GM23248 (cell line): Measurements from ENCODE around the gene LEUTX. TPM values are rescaled to one million over a fixed set of nuclear protein-coding genes. Genes with fewer than 3 reads are reported as not detected.

Source experiments
- DNase-seq: peaks from one replicate; pipeline ENCODE4 v3.0.0-alpha.2; 2015
- H2AFZ ChIP-seq: fragments of 200-600 bp; sonication (generic); 2 replicates; pipeline ENCODE4 v1.6.1; 2016; ENCODE audit warnings: antibody characterized with exemption
- H3F3A ChIP-seq: fragments of 200-600 bp; sonication (generic); 2 replicates; pipeline ENCODE4 v1.6.1; 2016; ENCODE audit warnings: mild to moderate bottlenecking, antibody characterized with exemption, mixed run types; ENCODE audit not compliant: insufficient read depth
- H3K27ac ChIP-seq: fragments of 200-600 bp; sonication (generic); 2 replicates; pipeline ENCODE4 v1.5.1; 2016; ENCODE audit warnings: mild to moderate bottlenecking
- H3K27me3 ChIP-seq: fragments of 200-600 bp; sonication (generic); replicated peaks from 2 replicates; pipeline ENCODE4 v1.6.1; 2016; ENCODE audit warnings: mild to moderate bottlenecking; ENCODE audit not compliant: insufficient read depth
- H3K36me3 ChIP-seq: fragments of 200-600 bp; sonication (generic); 2 replicates; pipeline ENCODE4 v1.6.1; 2016; ENCODE audit warnings: low read depth, mild to moderate bottlenecking
- H3K4me1 ChIP-seq: fragments of 200-600 bp; sonication (generic); 2 replicates; pipeline ENCODE4 v1.6.1; 2016; ENCODE audit warnings: mild to moderate bottlenecking; ENCODE audit not compliant: insufficient read depth
- H3K4me2 ChIP-seq: fragments of 200-600 bp; sonication (generic); one replicate; pipeline ENCODE4 v1.6.1; 2016; ENCODE audit warnings: mild to moderate bottlenecking; ENCODE audit not compliant: unreplicated experiment
- H3K4me3 ChIP-seq: fragments of 200-600 bp; sonication (generic); 2 replicates; pipeline ENCODE4 v1.5.1; 2016; ENCODE audit warnings: mild to moderate bottlenecking
- H3K79me2 ChIP-seq: fragments of 200-600 bp; sonication (generic); 2 replicates; pipeline ENCODE4 v1.6.1; 2016; ENCODE audit warnings: mild to moderate bottlenecking; ENCODE audit not compliant: insufficient read depth
- H3K9ac ChIP-seq: fragments of 200-600 bp; sonication (generic); 2 replicates; pipeline ENCODE4 v1.6.1; 2016; ENCODE audit warnings: mild to moderate bottlenecking
- H3K9me2 ChIP-seq: fragments of 200-600 bp; sonication (generic); 2 replicates; pipeline ENCODE4 v1.6.1; 2016; ENCODE audit warnings: mixed run types, mild to moderate bottlenecking, moderate library complexity; ENCODE audit not compliant: insufficient read depth
- H3K9me3 ChIP-seq: fragments of 200-600 bp; sonication (generic); one replicate; pipeline ENCODE4 v1.6.1; 2017; ENCODE audit warnings: low read depth
- H4K20me1 ChIP-seq: fragments of 200-600 bp; sonication (generic); 2 replicates; pipeline ENCODE4 v1.6.0; 2016; ENCODE audit not compliant: insufficient read depth
- EZH2 ChIP-seq: fragments of 200-600 bp; sonication (generic); IDR thresholded peaks from 2 replicates; pipeline ENCODE4 v1.6.1; 2018; ENCODE audit warnings: antibody characterized with exemption, mild to moderate bottlenecking; ENCODE audit not compliant: insufficient read depth, poor library complexity, severe bottlenecking
- EZH2phosphoT487 ChIP-seq: fragments of 200-600 bp; sonication (generic); IDR thresholded peaks from 2 replicates; pipeline ENCODE4 v1.6.1; 2018; ENCODE audit warnings: antibody characterized with exemption, moderate library complexity, mild to moderate bottlenecking, low read depth; ENCODE audit not compliant: insufficient read depth
- WGBS, 2 experiments: methylation state at CpG; one replicate each; pipeline ENCODE4 v1.1.6; 2015 to 2017; ENCODE audit warnings: low lambda C conversion rate in 2 of 2, low coverage in 1 of 2; ENCODE audit errors: missing lambda C conversion rate in 2 of 2; 5-methylcytosine and 5-hydroxymethylcytosine counted together
- in situ Hi-C: fragments of 300-500 bp; cut with MboI; formaldehyde crosslinking; loops from 2 replicates; pipeline ENCODE4 v1.15.0; 2020
- polyA plus RNA-seq: library from polyadenylated mRNA; unstranded; fragments of >200 nt; fragmentation: Nextera tagmentation; extraction: Ambion mirVana; gene quantifications from 2 replicates; pipeline ENCODE4 v1.2.1, GENCODE V29; 2016
- total RNA-seq: library from RNA; depleted of rRNA; stranded (reverse); fragments of >200 nt; shearing (Covaris generic); gene quantifications from 2 replicates; pipeline ENCODE4 v1.2.3, GENCODE V29; 2014

LEUTX gene
- total and polyA plus RNA-seq, 2 experiments from 2014 or later: not detected

DNA sequence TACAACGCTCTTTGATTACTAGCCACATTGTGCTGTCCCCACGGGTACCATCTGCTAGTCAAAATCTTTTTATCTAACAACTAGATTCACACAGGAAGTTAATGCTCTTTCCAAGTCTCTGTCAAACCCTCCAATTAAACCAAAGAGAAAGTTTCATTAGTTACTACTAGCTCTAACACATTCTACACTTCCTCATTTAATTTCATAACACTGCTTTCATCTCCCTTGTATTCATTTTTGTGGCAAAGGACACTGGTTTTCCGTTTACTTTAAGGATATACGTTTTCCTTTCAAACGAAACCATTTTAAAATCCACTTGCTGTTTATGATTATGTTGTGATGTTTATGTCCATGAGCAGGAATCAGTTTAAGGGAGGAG lies 50.0 kb downstream of the LEUTX start:
- Histone ChIP-seq H3K9me3 (no peaks in the 10 kb centered on the region), H3K27me3 (no peaks in the 10 kb centered on the region), H3K79me2 (peaks cover 35% of the 10 kb centered on the region), H3K27ac (no peak overlapping the region), H3K9ac (no peak overlapping the region), H3K9me2 (no peaks in the 10 kb centered on the region), H2AFZ (no peak overlapping the region), H3K4me3 (no peak overlapping the region), H3K4me1 (peaks cover 13% of the 10 kb centered on the region), H3F3A (peaks cover 7% of the 10 kb centered on the region; the same call in 1 of the 2 replicates), H3K4me2 (no peak overlapping the region), H3K36me3 (peaks cover 18% of the 10 kb centered on the region; the same call in 1 of the 2 replicates), H4K20me1 (no peaks in the 10 kb centered on the region)
- 75 to 94% methylated on average over 5 of the region's 5 CpGs for WGBS, 2 experiments
- no peak for DNase-seq
- TF ChIP-seq EZH2phosphoT487 (no peak), EZH2 (no peak)
- in situ Hi-C loops: no loop called here

DNA sequence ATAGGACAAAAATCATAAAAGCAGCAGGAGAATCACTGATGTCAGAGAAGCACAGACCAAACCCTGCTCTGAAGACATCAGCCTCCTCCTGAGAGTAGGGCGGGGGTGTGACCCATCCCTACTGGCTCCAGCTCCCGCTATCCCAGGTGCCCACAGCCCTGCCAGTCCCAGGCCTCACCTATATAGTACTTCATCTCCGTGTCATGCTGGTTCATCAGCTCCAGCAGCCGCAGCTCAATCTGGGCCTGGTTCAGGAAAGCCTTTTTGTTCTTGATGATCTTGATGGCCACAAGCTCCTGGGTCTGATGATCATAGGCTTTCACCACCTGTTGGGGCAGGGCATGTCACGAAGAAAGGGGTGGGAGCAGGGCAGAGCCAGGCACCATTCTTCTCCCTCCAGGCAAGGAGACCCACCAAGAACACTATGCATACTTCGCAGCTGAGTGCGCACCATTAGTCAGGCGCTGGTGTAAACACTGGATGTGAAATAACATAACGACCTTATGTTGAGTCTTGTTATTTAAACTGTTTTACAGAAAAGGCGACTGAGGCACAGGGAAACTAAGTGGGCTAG lies 51.1 kb downstream of the LEUTX start:
- Histone ChIP-seq H2AFZ (no peak overlapping the region), H3K27me3 (no peaks in the 10 kb centered on the region), H3K4me2 (no peak overlapping the region), H3K27ac (no peak overlapping the region), H3K36me3 (peaks cover 18% of the 10 kb centered on the region; the same call in 1 of the 2 replicates), H3K9ac (no peak overlapping the region), H3K4me3 (no peak overlapping the region), H3F3A (peaks cover 11% of the 10 kb centered on the region; the same call in 1 of the 2 replicates), H3K9me2 (no peaks in the 10 kb centered on the region), H4K20me1 (no peaks in the 10 kb centered on the region), H3K4me1 (peaks cover 11% of the 10 kb centered on the region; the same call in 1 of the 2 replicates), H3K9me3 (no peaks in the 10 kb centered on the region), H3K79me2 (peaks cover 29% of the 10 kb centered on the region)
- TF ChIP-seq EZH2phosphoT487 (no peak), EZH2 (no peak)
- no peak for DNase-seq
- in situ Hi-C loops: no loop called here
- 93 to 98% methylated on average over 10 of the region's 10 CpGs for WGBS, 2 experiments

DNA sequence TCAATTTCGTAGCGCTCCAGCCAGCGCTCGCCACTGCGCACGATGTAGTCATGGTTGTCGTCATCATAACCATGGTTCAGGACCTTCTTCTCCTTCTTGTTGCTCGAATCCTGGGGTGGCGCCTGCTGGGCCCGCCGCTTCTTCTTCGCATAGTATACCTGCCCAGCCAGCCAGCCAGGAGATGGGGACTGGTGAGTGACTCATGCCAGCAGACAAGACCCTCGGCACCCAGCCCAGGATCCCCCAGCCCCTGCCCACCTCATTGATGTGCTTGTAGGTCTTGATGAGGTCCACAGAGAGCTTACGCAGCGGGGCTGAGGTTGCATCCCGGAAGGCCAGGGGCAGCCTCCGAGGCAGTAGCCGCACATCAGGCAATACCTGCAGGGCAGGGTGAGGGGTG lies 51.8 kb downstream of the LEUTX start:
- no peak overlapping the region for H3K27ac ChIP-seq
- no peak overlapping the region for H3K4me2 ChIP-seq
- H4K20me1 ChIP-seq: no peaks in the 10 kb centered on the region
- H3K9ac ChIP-seq: no peak overlapping the region
- no peak for DNase-seq
- no peaks in the 10 kb centered on the region for H3K9me3 ChIP-seq
- H3K9me2 ChIP-seq: no peaks in the 10 kb centered on the region
- H3K36me3 ChIP-seq: peaks cover 18% of the 10 kb centered on the region; the same call in 1 of the 2 replicates
- TF ChIP-seq EZH2phosphoT487 (no peak), EZH2 (no peak)
- H3K4me3 ChIP-seq: no peak overlapping the region
- H3K27me3 ChIP-seq: no peaks in the 10 kb centered on the region
- H3K4me1 ChIP-seq: peaks cover 11% of the 10 kb centered on the region; the same call in 1 of the 2 replicates
- H3F3A ChIP-seq: 0 out of 2 replicates have a peak, but pooled peaks cover 8% of the 10 kb centered on the region
- WGBS, 2 experiments: 90 to 91% methylated on average over 17 to 18 of the region's 18 CpGs
- in situ Hi-C loops: no loop called here
- peaks cover 29% of the 10 kb centered on the region for H3K79me2 ChIP-seq
- no peak overlapping the region for H2AFZ ChIP-seq

DNA sequence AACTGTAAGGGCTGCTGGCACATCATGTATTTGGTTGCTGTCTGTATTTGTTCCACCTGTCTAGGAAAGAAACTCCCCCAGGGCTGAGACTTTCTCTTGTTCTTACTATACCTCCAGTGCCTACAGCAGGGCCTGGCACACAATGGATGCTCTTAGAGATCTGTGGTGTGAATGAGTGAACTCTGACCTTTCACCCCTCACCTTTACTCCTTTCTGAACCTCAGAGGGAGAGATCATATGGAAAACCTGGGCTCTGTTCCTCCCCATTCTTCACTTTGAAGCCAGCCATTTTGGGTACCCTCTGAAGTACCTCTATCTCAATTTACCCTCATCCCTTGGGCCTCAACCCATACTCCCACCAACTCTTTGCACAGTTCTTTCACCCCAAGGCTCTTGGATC lies 52.2 kb downstream of the LEUTX start:
- Histone ChIP-seq H3K9ac (no peak overlapping the region), H3K27me3 (no peaks in the 10 kb centered on the region), H4K20me1 (no peaks in the 10 kb centered on the region), H2AFZ (no peak overlapping the region), H3K4me1 (peaks cover 11% of the 10 kb centered on the region; the same call in 1 of the 2 replicates), H3K4me2 (no peak overlapping the region), H3F3A (0 out of 2 replicates have a peak, but pooled peaks cover 8% of the 10 kb centered on the region), H3K9me3 (no peaks in the 10 kb centered on the region), H3K36me3 (peaks cover 19% of the 10 kb centered on the region), H3K9me2 (no peaks in the 10 kb centered on the region), H3K4me3 (no peak overlapping the region), H3K79me2 (peaks cover 29% of the 10 kb centered on the region), H3K27ac (no peak overlapping the region)
- in situ Hi-C loops: no loop called here
- TF ChIP-seq EZH2phosphoT487 (no peak), EZH2 (no peak)
- no peak for DNase-seq
